HepG2 (cell line): ENCODE data around the gene INAFM1. TPM values are rescaled to one million over a fixed set of nuclear protein-coding genes. Genes with fewer than 3 reads are reported as not detected.
A peak's percentile ranks its signal among the peaks of the same experiment; 100 is the strongest.

ENCODE experiments used
- ATF7 ChIP-seq, 2 experiments: fragments of 450-650 bp in 1 of 2; sonication (generic) in 1 of 2; formaldehyde crosslinking in 1 of 2; IDR thresholded peaks; 2 replicates each; pipeline versions ENCODE4 v1.4.0 to v1.6.1; 2016 to 2020; ENCODE audit warnings: antibody characterized with exemption in 1 of 2, mild to moderate bottlenecking in 1 of 2, missing genetic modification reagents in 1 of 2
- CSRNP2 ChIP-seq: sonication (generic); formaldehyde crosslinking; conservative IDR thresholded peaks from 2 replicates; pipeline ENCODE4 v1.8.0; 2022; ENCODE audit warnings: low read depth, missing genetic modification reagents
- DNMT3B ChIP-seq: conservative IDR thresholded peaks from 2 replicates; pipeline ENCODE4 v1.6.1; 2016; ENCODE audit warnings: missing biosample characterization, control low read depth
- HCFC1 ChIP-seq: fragments of 150-350 bp; IDR thresholded peaks from 2 replicates; pipeline ENCODE4 v1.6.1; 2014; ENCODE audit warnings: low read depth, low read length
- JUND ChIP-seq: sonication (generic); formaldehyde crosslinking; IDR thresholded peaks from 2 replicates; pipeline ENCODE4 v1.8.0; 2022; ENCODE audit warnings: mild to moderate bottlenecking, missing genetic modification reagents
- MAZ ChIP-seq, 2 experiments: sonication (generic) in 1 of 2; formaldehyde crosslinking in 1 of 2; IDR thresholded peaks; 2 replicates each; pipeline versions ENCODE4 v1.5.0 to v1.6.1; 2012 to 2020; ENCODE audit warnings: low read depth in 2 of 2, mild to moderate bottlenecking in 2 of 2, borderline replicate concordance in 1 of 2, improper control_type of control experiment in 1 of 2, low read length in 1 of 2, missing genetic modification reagents in 1 of 2, moderate library complexity in 1 of 2
- MTF2 ChIP-seq: sonication (generic); formaldehyde crosslinking; IDR thresholded peaks from 2 replicates; pipeline ENCODE4 v1.5.0; 2020; ENCODE audit warnings: missing genetic modification reagents, borderline replicate concordance
- PAF1 ChIP-seq: IDR thresholded peaks from 2 replicates; pipeline ENCODE4 v1.6.1; 2016; ENCODE audit warnings: missing genetic modification reagents, missing compliant biosample characterization
- PHB2 ChIP-seq: fragments of 450-650 bp; IDR thresholded peaks from 2 replicates; pipeline ENCODE4 v1.6.1; 2018; ENCODE audit not compliant: partially characterized antibody
- RBFOX2 ChIP-seq: fragments of 200-400 bp; formaldehyde crosslinking; IDR thresholded peaks from 2 replicates; pipeline ENCODE4 v1.6.1; 2017; ENCODE audit warnings: low read depth, mild to moderate bottlenecking, low read length
- ZC3H13 ChIP-seq: sonication (generic); formaldehyde crosslinking; IDR thresholded peaks from 2 replicates; pipeline ENCODE4 v1.8.1; 2023; ENCODE audit warnings: mild to moderate bottlenecking, missing genetic modification reagents, moderate library complexity
- ZFP1 ChIP-seq: IDR thresholded peaks from 2 replicates; pipeline ENCODE4 v1.6.1; 2016
- polyA plus RNA-seq, 8 experiments: library from polyadenylated mRNA; depleted of rRNA in 3 of 8; stranded (reverse) in 7 of 8; unstranded in 1 of 8; fragments of >200 nt; fragmentation: Illumina TruSeq in 4 of 8; extraction: Trizol in 4 of 8; gene quantifications; 2 replicates each; pipeline versions ENCODE4 v1.2.1 to v1.2.3, GENCODE V29; 2011 to 2016; ENCODE audit warnings: low read depth in 4 of 8, missing spikeins in 1 of 8, mixed read lengths in 1 of 8; ENCODE audit not compliant: insufficient read depth in 1 of 8
- total RNA-seq, 5 experiments: library from RNA; depleted of rRNA; stranded (reverse); fragments of >200 nt; fragmentation: Illumina TruSeq; extraction: Trizol; gene quantifications; 2 replicates each; pipeline ENCODE4 v1.2.3, GENCODE V29; 2016; ENCODE audit warnings: low read depth in 1 of 5
- TF ChIP-seq, protein P1 (sequence below): sonication (generic); formaldehyde crosslinking; IDR thresholded peaks from 2 replicates; pipeline ENCODE4 v1.4.0; 2020; ENCODE audit warnings: mild to moderate bottlenecking, missing genetic modification reagents
- TF ChIP-seq, protein P2 (sequence below): sonication (generic); formaldehyde crosslinking; IDR thresholded peaks from 2 replicates; pipeline ENCODE4 v1.4.0; 2020; ENCODE audit warnings: missing genetic modification reagents, borderline replicate concordance

INAFM1 gene
- total and polyA plus RNA-seq, 2 of the 13 experiments (the other 11 are each of a cell fraction or from before 2014, with no cell fraction given) = 0.88 to 1.9 TPM

DNA sequence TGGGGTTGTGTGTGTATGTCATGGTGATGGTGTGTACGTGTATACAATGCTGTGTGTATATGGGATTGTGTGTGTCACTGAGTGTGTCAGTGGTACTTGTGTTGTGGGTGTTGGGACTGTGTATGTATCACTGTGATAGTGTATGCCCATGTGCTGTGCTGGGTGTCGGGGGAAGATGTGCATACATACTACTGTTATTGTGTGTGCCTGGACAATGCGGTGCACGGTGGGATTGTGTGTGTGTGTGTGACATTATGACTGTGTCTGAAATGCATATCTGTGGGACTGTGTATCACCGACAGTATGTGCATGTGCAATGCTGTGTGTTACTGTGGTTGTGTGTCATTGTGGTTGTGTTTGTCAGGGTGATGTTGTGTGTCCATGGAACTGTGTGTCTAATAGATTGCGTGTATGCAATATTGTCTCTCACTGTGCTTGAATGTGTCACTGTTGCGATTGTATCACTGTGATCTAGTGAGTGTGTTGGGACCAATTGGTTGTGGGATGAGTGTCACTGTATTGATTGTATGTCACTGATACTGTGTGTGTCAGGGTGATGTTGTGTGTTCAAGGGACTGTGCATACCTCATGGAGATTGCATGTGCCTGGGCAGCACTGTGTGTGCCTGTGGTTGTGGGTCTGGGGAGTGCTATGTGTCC, 32.6 kb upstream of the INAFM1 start (continued):
- TF ChIP-seq, protein P1, sequence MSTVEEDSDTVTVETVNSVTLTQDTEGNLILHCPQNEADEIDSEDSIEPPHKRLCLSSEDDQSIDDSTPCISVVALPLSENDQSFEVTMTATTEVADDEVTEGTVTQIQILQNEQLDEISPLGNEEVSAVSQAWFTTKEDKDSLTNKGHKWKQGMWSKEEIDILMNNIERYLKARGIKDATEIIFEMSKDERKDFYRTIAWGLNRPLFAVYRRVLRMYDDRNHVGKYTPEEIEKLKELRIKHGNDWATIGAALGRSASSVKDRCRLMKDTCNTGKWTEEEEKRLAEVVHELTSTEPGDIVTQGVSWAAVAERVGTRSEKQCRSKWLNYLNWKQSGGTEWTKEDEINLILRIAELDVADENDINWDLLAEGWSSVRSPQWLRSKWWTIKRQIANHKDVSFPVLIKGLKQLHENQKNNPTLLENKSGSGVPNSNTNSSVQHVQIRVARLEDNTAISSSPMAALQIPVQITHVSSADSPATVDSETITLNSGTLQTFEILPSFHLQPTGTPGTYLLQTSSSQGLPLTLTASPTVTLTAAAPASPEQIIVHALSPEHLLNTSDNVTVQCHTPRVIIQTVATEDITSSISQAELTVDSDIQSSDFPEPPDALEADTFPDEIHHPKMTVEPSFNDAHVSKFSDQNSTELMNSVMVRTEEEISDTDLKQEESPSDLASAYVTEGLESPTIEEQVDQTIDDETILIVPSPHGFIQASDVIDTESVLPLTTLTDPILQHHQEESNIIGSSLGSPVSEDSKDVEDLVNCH = no peak
- 0 out of 2 replicates have a peak, but pooled peaks have one; percentile 16 for TF ChIP-seq ZC3H13 (CRISPR knock-in tag)
- TF ChIP-seq ZFP1 = no peak
- TF ChIP-seq, protein P2, sequence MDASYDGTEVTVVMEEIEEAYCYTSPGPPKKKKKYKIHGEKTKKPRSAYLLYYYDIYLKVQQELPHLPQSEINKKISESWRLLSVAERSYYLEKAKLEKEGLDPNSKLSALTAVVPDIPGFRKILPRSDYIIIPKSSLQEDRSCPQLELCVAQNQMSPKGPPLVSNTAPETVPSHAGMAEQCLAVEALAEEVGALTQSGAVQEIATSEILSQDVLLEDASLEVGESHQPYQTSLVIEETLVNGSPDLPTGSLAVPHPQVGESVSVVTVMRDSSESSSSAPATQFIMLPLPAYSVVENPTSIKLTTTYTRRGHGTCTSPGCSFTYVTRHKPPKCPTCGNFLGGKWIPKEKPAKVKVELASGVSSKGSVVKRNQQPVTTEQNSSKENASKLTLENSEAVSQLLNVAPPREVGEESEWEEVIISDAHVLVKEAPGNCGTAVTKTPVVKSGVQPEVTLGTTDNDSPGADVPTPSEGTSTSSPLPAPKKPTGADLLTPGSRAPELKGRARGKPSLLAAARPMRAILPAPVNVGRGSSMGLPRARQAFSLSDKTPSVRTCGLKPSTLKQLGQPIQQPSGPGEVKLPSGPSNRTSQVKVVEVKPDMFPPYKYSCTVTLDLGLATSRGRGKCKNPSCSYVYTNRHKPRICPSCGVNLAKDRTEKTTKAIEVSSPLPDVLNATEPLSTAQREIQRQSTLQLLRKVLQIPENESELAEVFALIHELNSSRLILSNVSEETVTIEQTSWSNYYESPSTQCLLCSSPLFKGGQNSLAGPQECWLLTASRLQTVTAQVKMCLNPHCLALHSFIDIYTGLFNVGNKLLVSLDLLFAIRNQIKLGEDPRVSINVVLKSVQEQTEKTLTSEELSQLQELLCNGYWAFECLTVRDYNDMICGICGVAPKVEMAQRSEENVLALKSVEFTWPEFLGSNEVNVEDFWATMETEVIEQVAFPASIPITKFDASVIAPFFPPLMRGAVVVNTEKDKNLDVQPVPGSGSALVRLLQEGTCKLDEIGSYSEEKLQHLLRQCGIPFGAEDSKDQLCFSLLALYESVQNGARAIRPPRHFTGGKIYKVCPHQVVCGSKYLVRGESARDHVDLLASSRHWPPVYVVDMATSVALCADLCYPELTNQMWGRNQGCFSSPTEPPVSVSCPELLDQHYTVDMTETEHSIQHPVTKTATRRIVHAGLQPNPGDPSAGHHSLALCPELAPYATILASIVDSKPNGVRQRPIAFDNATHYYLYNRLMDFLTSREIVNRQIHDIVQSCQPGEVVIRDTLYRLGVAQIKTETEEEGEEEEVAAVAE (CRISPR knock-in tag) = no peak
- no peak for TF ChIP-seq RBFOX2
- TF ChIP-seq MTF2 (CRISPR knock-in tag) = no peak
- no peak for TF ChIP-seq DNMT3B (CRISPR knock-in tag)
- TF ChIP-seq PHB2 = no peak
- TF ChIP-seq JUND = no peak
- no peak for TF ChIP-seq MAZ (IDR thresholded peaks at IDR 0.05; ENCODE audit: borderline replicate concordance, low read depth, low read length)
- TF ChIP-seq MAZ (CRISPR knock-in tag; IDR thresholded peaks at IDR 0.05; ENCODE audit: low read depth) = 0 out of 2 replicates have a peak, but pooled peaks have one; percentile 1
- TF ChIP-seq ATF7 (IDR thresholded peaks at IDR 0.05) = 0 out of 2 replicates have a peak, but pooled peaks have one; percentile 2
- no peak for TF ChIP-seq ATF7 (CRISPR knock-in tag; IDR thresholded peaks at IDR 0.05)
- no peak for TF ChIP-seq HCFC1
- 0 out of 2 replicates have a peak, but pooled peaks have one; percentile 9 for TF ChIP-seq CSRNP2 (CRISPR knock-in tag)
- TF ChIP-seq PAF1 = no peak
